Stimulated activated CD4-positive, alpha-beta T cell treated with anti-CD3 and anti-CD28 coated beads, Interleukin-4, amount 100 ng/mL, for 4 hours (primary cell): ENCODE data around the gene BEND7.
A peak's percentile ranks its signal among the peaks of the same experiment; 100 is the strongest.
"Not testable (repeated sequence)": the region's sequence is repeated elsewhere in the genome, so short reads cannot be mapped to it uniquely, and the experiment has no call there.

Experiments
- DNase-seq, 2 experiments: peaks; one replicate each; pipeline ENCODE4 v3.0.0-alpha.2; 2020

Gene BEND7

DNA sequence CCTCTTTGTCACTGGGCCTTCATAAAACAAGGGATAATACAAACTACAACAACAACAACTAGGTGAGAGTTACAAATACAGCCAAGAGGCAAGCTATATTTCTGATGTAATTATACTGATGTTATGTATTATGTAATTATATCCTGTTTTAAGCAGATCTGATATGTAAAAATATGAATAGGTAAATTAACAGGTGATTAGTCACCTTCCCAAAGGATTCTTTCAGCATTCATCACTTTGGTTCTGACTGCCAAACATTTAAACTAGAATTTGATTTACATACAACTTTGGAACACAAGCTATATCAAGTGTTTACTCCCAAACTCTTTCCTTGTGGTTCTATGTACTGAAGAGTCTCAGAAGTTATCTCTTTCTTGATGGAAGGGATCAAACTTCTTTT, 53.7 kb downstream of the BEND7 start:
- no peak for DNase-seq

- DNase-seq = no peak
Measured at GRCh38 chr10:13473986-13474385, 54.8 kb downstream of the BEND7 start.

GRCh38 chr10:13472359-13472758, 56.5 kb downstream of the BEND7 start:
- no peak for DNase-seq

DNA sequence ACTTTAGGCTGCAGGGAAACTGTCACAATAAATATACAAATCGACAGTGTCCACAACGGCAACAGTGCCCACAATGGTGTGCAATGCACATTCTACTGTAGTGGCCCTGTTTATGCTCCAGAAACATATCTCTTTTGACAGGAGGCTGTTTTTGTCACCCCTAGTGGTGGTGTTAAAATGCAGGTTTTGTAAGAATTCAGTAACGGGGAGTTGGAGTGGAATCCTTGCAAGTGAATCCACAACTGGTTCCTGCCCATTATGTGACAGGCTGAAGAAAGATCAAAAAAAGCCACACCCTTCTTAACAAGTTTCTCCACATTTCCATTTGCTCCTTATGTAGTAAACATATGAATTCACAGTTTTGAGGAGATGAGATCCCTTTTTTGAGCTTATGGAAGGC, 58.5 kb downstream of the BEND7 start:
- no peak for DNase-seq

GRCh38 chr10:13462551-13462950, 66.3 kb downstream of the BEND7 start:
- no peak for DNase-seq

DNA sequence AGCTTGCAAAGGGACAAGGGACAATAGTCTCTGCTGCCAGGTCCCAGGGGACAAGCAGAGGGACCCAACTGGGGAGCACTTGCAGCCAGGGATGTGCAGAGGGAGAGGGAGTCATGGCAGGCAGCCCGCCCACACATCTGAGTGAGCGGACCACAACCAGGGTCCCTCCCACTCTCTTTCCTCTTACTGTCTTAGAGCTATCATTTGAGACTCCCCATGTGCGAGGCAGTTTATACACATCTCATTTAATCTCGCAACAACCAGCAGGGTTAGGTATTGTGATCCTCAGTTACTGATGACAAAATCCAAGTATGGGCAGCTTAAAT, 70.2 kb downstream of the BEND7 start:
- no peak for DNase-seq

DNA sequence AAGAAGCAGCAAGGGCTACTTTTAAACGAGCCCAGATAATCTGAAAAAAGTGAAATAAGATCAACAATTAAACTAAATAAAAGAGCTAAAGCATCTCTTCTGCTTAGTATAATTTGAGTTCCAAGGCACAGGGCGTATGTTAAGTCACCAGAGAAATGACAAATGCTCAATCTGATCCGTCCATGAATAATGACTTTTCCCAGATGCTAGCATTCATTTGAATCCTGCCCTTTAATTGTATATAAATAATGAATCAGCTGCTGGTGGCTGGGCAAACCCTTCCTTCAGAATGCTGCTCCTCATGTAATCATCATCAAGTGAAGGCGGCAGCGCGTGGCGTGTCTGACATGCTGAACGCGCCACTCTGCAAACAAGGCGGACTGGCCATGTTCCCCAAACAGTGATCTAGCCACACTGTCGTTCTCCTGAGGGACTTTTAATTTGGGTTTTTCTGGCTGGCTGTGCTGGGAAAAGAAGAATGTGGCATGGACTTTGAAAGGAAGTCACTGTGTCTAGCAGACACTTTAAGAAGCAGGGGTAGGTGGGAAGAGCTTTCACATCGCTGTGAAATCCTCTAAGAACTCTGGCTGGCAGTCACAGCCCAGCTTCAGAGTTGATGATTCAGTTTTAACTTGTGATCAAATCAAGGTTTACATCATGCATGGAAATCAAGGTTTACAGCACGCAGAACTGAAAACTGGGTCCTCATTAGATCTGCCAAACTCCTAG, 70.7 kb downstream of the BEND7 start:
- no peak for DNase-seq

DNA sequence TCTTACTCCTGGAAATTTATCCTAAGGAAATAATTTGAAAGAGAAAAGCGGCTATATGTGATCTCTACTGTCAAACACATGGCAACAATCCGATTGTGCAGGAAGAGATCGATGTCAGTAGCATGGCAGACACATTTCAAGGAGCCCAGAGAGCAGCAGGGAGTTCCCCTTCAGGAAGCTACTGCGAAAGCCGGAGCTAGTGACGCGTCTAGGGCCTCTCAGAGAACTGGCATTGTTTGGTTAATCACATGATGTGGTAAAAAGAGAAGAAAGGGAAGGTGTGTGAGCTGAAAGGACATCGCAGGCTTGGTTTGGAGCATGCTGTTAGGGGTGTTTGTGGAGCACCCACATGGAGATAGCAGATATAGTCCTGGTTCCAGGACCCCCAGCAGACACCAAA, 74.9 kb downstream of the BEND7 start:
- DNase-seq = peak; percentile 10 to 23

GRCh38 chr10:13450069-13450468, 78.7 kb downstream of the BEND7 start:
- no peak for DNase-seq

DNA sequence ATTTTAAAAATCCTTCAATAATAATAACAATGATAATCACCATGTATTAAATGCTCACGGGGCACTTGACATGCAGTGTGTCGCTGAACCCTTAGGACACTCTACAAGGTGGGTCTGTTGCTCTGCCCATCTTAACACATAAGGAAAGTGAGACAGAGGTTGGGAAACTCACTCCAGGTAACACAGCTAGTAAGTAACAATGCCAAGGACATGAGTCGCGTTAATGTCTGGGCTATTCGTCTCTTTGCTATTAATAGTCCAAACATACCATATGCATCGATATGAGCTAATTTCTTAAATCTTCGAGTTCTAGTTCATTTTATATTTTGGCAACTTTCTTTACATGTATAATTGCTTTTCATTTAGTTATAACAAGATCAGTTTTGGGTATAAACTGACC, 79.5 kb downstream of the BEND7 start:
- no peak for DNase-seq

GRCh38 chr10:13448216-13448615, 80.6 kb downstream of the BEND7 start:
- no peak for DNase-seq

- DNase-seq = no peak
Measured at GRCh38 chr10:13445656-13446400, 83.0 kb downstream of the BEND7 start.

DNA sequence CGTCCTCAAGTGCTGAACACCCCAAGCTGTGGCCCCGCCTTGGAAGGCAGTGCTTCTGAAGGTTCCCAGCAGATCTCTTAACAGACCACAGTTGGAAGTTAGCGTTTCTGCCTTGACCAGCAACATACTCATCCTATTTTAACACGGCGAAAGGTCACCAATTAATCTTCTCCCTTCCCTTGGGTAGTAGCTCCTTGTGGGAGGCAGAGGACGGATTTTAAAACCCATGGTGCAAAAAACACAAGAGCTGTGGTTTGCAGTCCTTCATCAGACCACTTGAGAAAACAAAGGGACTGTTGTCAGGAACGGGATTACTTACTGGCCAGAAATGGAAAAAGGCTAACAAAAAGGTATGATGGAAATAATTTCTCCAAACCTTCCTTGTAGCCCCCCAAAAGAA, 87.3 kb downstream of the BEND7 start:
- no peak for DNase-seq

GRCh38 chr10:13440185-13441061, 88.4 kb downstream of the BEND7 start:
- peak; percentile 43 to 63 for DNase-seq

- peak in 1 of 2 experiments; percentile 5 for DNase-seq
Measured at GRCh38 chr10:13439313-13440184, 89.3 kb downstream of the BEND7 start.

DNA sequence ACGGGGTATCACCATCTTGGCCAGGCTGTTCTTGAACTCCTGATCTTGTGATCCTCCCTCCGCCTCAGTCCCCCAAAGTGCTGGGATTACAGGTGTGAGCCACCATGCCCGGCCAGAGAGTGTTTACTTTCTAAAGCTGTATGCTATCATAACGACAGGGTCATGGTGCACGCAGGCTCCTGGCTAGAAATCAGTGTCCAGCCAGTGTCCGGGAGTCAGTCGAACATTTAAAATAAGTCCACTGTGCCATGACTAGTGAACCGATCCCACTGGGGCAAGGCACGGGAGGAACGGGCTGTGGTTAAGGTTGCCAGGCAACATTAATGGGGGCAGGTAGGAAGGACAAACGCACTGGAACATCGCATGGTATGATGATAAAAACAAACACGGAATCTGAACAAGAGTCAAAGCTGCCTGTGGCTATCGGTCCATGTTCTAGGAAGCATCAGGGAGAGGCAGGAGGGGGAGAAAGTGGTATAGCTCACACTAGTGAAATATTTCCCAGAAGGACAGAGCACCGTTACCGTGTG, 91.7 kb downstream of the BEND7 start:
- no peak for DNase-seq

DNA sequence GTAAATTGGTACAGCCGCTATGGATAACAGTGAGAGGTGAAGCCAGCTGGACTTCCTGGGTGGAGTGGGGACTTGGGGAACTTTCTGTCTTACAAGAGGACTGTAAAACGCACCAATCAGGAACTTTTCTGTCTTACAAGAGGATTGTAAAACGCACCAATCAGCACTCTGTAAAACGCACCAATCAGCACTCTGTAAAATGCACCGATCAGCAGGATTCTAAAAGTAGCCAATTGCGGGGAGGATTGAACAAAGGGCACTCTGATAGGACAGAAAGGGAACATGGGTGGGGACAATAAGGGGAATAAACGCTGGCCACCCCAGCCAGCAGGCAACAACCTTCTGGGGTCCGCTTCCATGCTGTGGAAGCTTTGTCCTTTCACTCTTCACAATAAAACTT, 100.9 kb downstream of the BEND7 start:
- DNase-seq = not testable (repeated sequence)

- no peak for DNase-seq
Measured at GRCh38 chr10:13425397-13425796, 103.4 kb downstream of the BEND7 start.

- no peak for DNase-seq
Measured at GRCh38 chr10:13422800-13423199, 106.0 kb downstream of the BEND7 start.

GRCh38 chr10:13421382-13421917, 107.4 kb downstream of the BEND7 start:
- no peak for DNase-seq

DNA sequence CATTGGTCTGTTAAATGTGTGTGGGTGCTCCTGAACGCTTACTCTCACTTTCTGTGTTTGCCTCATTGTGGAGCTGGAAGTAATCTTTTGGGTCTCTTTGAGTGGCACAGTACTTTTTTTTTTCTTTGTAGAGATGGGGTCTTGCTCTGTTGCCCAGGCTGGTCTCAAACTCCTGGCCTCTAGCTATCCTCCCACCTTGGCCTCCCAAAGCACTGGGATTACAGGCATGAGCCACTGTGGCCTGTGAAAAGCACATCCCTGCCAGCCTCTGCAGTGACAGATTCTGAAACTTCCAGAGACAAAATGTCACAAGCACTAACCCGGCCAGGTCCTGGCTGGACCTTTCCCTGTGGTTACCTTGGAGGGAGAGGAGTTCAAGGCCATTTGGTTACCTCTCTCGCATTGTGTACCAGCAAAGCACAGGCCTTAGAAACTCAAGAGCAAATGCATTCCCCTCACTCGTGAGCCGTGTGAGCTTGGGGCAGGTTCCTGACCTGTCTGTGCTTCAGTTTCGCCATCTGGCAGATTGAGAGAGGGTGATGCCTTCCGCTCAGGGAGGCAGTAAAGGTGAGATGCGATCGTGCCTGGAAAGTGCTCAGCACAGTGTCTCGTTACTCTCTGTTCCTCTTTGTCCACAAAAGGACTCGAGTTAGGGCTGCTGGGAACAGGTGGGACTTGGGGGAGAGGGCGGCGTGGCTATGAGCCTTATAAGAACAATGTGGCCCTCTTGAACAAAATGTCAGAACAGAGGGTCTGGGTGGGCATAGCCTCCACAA, 108.1 kb downstream of the BEND7 start:
- no peak for DNase-seq
